Chondrocyte (in vitro differentiated cells): ENCODE measurements around the gene AFF1. TPM values are rescaled to one million over a fixed set of nuclear protein-coding genes. Genes with fewer than 3 reads are reported as not detected.
"Not testable (repeated sequence)": the region's sequence is repeated elsewhere in the genome, so short reads cannot be mapped to it uniquely, and the experiment has no call there.

Experiments used
- DNase-seq: peaks from one replicate; pipeline ENCODE4 v3.0.0; 2021; ENCODE audit warnings: mixed read lengths, low spot score
- H3K27ac Mint-ChIP-seq: one replicate; pipeline ENCODE4 v1.8.0; 2021; ENCODE audit warnings: mild to moderate bottlenecking, moderate library complexity, mixed read lengths; ENCODE audit not compliant: unreplicated experiment
- H3K27me3 Mint-ChIP-seq: 2 replicates; pipeline ENCODE4 v1.8.0; 2021; ENCODE audit warnings: low read depth, mixed read lengths
- H3K36me3 Mint-ChIP-seq: 2 replicates; pipeline ENCODE4 v1.8.0; 2021; ENCODE audit warnings: low read depth, mixed read lengths
- H3K4me1 Mint-ChIP-seq: 2 replicates; pipeline ENCODE4 v1.8.0; 2021; ENCODE audit warnings: low read depth, mild to moderate bottlenecking, mixed read lengths
- H3K4me3 Mint-ChIP-seq: one replicate; pipeline ENCODE4 v1.8.0; 2021; ENCODE audit warnings: mild to moderate bottlenecking, moderate library complexity, mixed read lengths; ENCODE audit not compliant: unreplicated experiment
- H3K9me3 Mint-ChIP-seq: 2 replicates; pipeline ENCODE4 v1.8.0; 2021; ENCODE audit warnings: low read depth, mixed read lengths
- CTCF ChIP-seq: fragments of 200-600 bp; sonication (generic); IDR thresholded peaks from 2 replicates; pipeline ENCODE4 v1.5.0; 2021; ENCODE audit warnings: antibody characterized with exemption, mild to moderate bottlenecking, moderate library complexity
- total RNA-seq: library from RNA; stranded (reverse); gene quantifications from 3 replicates; pipeline ENCODE4 v1.2.1, GENCODE V29; 2021

The AFF1 gene
- total RNA-seq, 1 donor from 2014 or later = 25.9 TPM

DNA sequence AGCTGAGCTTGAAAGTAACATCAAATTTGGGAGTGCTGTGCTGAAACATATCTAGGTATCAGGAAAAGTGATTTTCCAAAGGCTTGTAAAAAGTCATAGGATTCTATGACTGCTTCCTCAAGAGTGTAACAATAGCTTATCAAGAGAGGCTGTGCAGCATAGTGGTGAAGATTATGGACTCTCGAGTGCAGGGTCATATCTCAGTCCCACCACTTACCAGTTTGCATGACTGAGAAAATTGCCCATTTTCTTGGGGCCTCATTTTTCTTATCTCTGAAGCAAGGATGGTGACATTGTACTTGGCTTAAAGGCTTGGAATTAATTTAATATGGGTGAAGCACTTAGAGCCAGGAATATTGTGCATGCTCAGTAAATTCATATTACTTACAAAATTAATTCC lies 57.2 kb downstream of the AFF1 start:
- no peak for TF ChIP-seq CTCF
- H3K4me1 Mint-ChIP-seq = no peaks in the 10 kb centered on the region
- peaks cover 6% of the 10 kb centered on the region for H3K9me3 Mint-ChIP-seq
- H3K27me3 Mint-ChIP-seq = no peaks in the 10 kb centered on the region
- no peak overlapping the region for H3K27ac Mint-ChIP-seq
- peaks cover 8% of the 10 kb centered on the region for H3K36me3 Mint-ChIP-seq
- no peak for DNase-seq
- H3K4me3 Mint-ChIP-seq = no peak overlapping the region

DNA sequence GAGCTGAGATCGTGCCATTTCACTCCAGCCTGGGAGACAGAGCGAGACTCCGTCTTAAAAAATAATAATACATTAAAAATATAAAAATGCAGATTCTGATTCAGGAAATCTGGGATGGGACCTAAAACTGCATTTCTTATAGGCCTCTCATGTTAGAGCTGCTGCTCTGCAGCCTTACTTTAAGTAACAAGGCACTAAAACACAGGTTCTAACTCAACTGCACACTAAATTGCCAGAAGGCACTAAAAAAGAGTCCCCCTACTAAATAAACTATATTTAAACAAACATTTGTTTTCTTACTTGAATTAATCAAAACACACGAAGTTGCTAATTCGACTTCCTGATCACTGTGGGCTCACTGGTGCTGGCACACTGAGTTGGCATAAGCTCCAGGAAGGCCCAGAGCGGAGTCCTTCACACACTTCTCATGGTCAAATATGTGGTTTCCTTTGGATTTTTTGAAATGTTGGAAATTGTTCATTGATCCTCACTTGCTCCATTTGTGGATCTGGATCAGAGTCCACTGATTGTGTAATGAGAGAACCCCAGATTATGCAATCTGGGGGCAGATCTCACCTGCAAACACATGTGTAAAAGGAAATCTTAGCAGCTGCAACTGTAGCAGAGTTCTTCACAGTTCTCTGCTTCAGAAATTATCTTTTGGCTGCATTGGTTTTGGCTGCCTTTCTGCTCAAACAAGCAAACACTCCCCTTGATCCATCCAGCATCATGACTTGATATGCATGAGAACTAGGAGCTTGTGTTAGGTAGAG lies 59.3 kb downstream of the AFF1 start:
- no peaks in the 10 kb centered on the region for H3K27me3 Mint-ChIP-seq
- H3K4me1 Mint-ChIP-seq = no peaks in the 10 kb centered on the region
- H3K36me3 Mint-ChIP-seq = peaks cover 3% of the 10 kb centered on the region
- no peak overlapping the region for H3K4me3 Mint-ChIP-seq
- H3K9me3 Mint-ChIP-seq = no peaks in the 10 kb centered on the region
- no peak for TF ChIP-seq CTCF
- no peak overlapping the region for H3K27ac Mint-ChIP-seq
- DNase-seq = no peak

GRCh38 chr4:86994686-86995085 lies 59.9 kb downstream of the AFF1 start:
- H3K4me1 Mint-ChIP-seq = peaks cover 2% of the 10 kb centered on the region
- no peak overlapping the region for H3K4me3 Mint-ChIP-seq
- H3K36me3 Mint-ChIP-seq = peaks cover 3% of the 10 kb centered on the region
- no peak for TF ChIP-seq CTCF
- H3K27me3 Mint-ChIP-seq = no peaks in the 10 kb centered on the region
- no peaks in the 10 kb centered on the region for H3K9me3 Mint-ChIP-seq
- H3K27ac Mint-ChIP-seq = no peak overlapping the region
- DNase-seq = no peak

DNA sequence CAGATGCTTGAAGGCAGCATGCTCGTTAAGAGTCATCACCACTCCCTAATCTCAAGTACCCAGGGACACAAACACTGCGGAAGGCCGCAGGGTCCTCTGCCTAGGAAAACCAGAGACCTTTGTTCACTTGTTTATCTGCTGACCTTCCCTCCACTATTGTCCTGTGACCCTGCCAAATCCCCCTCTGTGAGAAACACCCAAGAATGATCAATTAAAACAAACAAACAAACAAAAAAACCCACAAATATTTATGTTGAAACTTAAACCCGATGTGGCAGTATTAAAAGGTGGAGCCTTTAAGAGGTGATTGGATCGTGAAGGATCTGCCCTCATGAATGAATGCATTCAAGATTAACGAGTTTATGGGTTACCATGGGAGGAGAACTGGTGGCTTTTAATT lies 61.7 kb downstream of the AFF1 start:
- DNase-seq, H3K4me3 Mint-ChIP-seq, H3K27me3 Mint-ChIP-seq, H3K27ac Mint-ChIP-seq, H3K9me3 Mint-ChIP-seq, H3K36me3 Mint-ChIP-seq: not testable (repeated sequence)
- peaks cover 10% of the 10 kb centered on the region for H3K4me1 Mint-ChIP-seq

GRCh38 chr4:86999136-86999643 lies 64.4 kb downstream of the AFF1 start:
- Mint-ChIP-seq H3K9me3 (no peaks in the 10 kb centered on the region), H3K27ac (no peak overlapping the region), H3K4me1 (peaks cover 10% of the 10 kb centered on the region), H3K27me3 (no peaks in the 10 kb centered on the region), H3K4me3 (no peak overlapping the region), H3K36me3 (peaks cover 3% of the 10 kb centered on the region)
- no peak for TF ChIP-seq CTCF
- no peak for DNase-seq

GRCh38 chr4:87002682-87003043 lies 67.9 kb downstream of the AFF1 start:
- H3K9me3 Mint-ChIP-seq = no peaks in the 10 kb centered on the region
- H3K36me3 Mint-ChIP-seq = no peaks in the 10 kb centered on the region
- H3K27ac Mint-ChIP-seq = no peak overlapping the region
- peaks cover 23% of the 10 kb centered on the region for H3K4me1 Mint-ChIP-seq
- DNase-seq = no peak
- no peak for TF ChIP-seq CTCF
- no peak overlapping the region for H3K4me3 Mint-ChIP-seq
- H3K27me3 Mint-ChIP-seq = no peaks in the 10 kb centered on the region
